HFF-Myc (cell line): Measurements from ENCODE around the gene OR11A1.

Source experiments
- DNase-seq: peaks from one replicate; pipeline ENCODE4 v3.0.0-alpha.2; 2011; ENCODE audit warnings: low read depth; ENCODE audit errors: extremely low read depth
- H3K4me3 ChIP-seq: replicated peaks from 2 replicates; pipeline ENCODE4 v1.5.1; 2011; ENCODE audit warnings: low read depth, mild to moderate bottlenecking, control low read depth, low read length
- TF ChIP-seq, protein P1 (sequence below): IDR thresholded peaks from 2 replicates; pipeline ENCODE4 v1.5.1; 2012; ENCODE audit warnings: mild to moderate bottlenecking, low read depth, low read length, control low read depth; ENCODE audit errors: missing control alignments

Gene OR11A1

DNA sequence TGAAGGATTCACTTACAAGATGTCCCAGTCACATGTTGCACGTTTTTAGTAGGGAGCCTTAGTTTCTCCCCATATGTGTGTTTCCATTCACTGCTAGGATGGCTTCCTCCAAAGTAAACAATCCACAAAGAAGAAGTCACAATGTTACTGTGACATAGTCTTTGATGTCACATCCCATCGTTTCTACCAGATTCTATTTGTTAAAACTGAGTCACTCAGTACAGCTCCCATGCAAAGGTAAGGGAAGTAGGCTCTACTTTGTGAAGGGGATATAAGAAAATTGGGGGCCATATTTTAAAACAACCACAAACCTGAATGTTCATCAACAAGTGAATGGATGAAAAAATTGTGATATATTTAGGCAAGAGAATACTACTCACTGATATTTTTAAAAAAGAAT, at the start of gene OR11A1, which contains the start of gene OR2H1:
Gene OR11A1 (minus strand): TSS at position 101 of the 400 bp plus-strand sequence. CDS start 29,430 bp downstream, outside the sequence.
Gene OR2H1 (plus strand): TSS at position 185 of the 400 bp plus-strand sequence. CDS start 4,615 bp downstream, outside the sequence.
- H3K4me3 ChIP-seq: no peak within 1 kb of the TSS
- DNase-seq: no peak
- TF ChIP-seq, protein P1, sequence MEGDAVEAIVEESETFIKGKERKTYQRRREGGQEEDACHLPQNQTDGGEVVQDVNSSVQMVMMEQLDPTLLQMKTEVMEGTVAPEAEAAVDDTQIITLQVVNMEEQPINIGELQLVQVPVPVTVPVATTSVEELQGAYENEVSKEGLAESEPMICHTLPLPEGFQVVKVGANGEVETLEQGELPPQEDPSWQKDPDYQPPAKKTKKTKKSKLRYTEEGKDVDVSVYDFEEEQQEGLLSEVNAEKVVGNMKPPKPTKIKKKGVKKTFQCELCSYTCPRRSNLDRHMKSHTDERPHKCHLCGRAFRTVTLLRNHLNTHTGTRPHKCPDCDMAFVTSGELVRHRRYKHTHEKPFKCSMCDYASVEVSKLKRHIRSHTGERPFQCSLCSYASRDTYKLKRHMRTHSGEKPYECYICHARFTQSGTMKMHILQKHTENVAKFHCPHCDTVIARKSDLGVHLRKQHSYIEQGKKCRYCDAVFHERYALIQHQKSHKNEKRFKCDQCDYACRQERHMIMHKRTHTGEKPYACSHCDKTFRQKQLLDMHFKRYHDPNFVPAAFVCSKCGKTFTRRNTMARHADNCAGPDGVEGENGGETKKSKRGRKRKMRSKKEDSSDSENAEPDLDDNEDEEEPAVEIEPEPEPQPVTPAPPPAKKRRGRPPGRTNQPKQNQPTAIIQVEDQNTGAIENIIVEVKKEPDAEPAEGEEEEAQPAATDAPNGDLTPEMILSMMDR: no peak

GRCh38 chr6:29506446-29507067, 49.7 kb upstream of the OR11A1 start:
- no peak for DNase-seq
- TF ChIP-seq, protein P1: no peak
- no peak overlapping the region for H3K4me3 ChIP-seq

GRCh38 chr6:29505808-29506207, 48.9 kb upstream of the OR11A1 start:
- no peak for DNase-seq
- TF ChIP-seq, protein P1: no peak
- H3K4me3 ChIP-seq: no peak overlapping the region

DNA sequence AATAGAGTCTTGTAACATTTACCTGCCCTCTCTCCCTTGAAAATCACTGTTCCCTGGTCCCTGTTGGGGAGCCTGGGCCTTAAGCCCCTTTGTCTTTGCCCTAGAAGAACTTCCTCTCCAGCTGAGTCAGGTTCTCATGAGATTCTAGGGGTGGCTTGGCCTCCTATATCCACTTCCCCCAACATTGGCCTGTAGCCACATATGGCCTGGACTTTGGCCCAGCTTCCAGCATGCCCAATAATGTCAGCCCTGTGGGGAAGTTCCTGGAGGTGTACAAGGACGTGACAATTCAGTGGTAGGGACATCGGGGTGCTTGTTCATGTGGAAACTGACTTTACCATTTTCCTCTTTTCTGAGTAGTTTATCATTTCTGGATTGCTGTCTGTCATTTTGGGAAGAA, 48.1 kb upstream of the OR11A1 start:
- DNase-seq: no peak
- no peak overlapping the region for H3K4me3 ChIP-seq
- TF ChIP-seq, protein P1: no peak

DNA sequence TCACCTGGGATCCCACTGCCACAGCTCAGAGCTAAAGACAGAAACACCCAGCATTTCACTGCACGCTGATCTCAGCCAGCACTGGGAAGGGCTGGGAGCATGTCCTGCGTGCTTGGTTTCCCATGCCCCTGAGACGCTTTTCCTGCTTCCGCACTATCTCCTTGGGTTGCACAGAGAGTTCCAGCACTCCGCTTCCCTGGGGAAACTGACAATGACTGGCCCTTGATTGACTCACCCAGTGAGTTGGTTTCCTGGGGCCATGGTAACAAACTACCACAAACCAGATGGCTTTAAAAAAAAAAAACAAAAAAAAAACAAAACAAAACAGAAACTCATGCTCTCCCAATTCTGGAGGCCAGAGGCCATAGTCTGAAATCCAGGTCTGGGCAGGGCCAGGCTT, 45.7 kb upstream of the OR11A1 start:
- TF ChIP-seq, protein P1: no peak
- no peak overlapping the region for H3K4me3 ChIP-seq
- DNase-seq: no peak

DNA sequence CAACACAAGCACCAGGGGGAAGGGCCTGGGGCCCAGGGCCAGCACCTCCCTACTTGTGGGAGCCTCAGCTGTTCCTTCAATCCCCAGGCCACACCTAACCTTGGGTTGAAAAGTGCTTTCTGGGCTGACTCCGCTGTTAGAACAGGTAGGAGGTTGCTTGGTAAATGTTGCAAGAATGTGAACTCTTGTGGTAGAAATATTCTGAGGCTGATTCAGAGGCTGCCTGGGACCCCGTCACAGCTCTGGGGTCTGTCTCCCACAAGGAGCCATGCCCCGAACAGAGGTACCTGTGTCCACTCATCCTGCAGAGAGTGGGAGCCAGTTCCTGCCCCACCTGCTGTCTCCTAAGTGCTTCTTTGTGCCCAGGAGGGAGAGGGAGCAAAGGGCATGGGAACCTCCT, 45.3 kb upstream of the OR11A1 start:
- TF ChIP-seq, protein P1: no peak
- H3K4me3 ChIP-seq: no peak overlapping the region
- DNase-seq: no peak

DNA sequence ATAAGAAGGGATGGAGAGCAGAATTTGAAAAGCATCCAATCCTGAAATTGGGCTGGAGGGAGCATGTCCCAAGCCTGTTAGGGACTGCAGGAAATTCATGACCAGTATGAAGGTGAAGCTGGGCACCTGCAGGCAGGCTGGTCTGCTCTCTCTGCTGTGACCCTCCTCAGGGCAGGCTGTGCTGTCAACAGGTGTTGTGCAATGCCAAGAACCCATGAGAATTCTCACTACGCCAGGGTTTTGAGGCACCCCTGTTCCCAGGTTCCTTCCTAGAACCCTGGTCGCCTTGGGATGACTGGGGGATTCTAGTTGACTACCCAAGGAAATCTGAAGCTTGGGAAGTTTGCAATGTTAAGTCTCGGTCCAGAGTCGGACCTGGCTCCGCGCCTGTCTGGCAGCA, 44.2 kb upstream of the OR11A1 start:
- H3K4me3 ChIP-seq: no peak overlapping the region
- TF ChIP-seq, protein P1: no peak
- DNase-seq: no peak
